Retinal pigment epithelial cell (primary cell): Measurements from ENCODE around the gene DTHD1.

Experiments used
- DNase-seq: peaks from one replicate; pipeline ENCODE4 v3.0.0-alpha.2; 2010; ENCODE audit warnings: low read depth
- H3K4me3 ChIP-seq: 2 replicates; pipeline ENCODE4 v1.5.1; 2011; ENCODE audit warnings: mild to moderate bottlenecking, low read length, control low read depth, moderate library complexity
- CTCF ChIP-seq: conservative IDR thresholded peaks from 2 replicates; pipeline ENCODE4 v1.5.1; 2011; ENCODE audit warnings: low read depth, low read length, control low read depth, inconsistent platforms

DTHD1 gene

GRCh38 chr4:36353998-36354397 is 72.6 kb downstream of the DTHD1 start:
- H3K4me3 ChIP-seq: no peak overlapping the region
- DNase-seq: no peak
- no peak for TF ChIP-seq CTCF

- TF ChIP-seq CTCF: no peak
- H3K4me3 ChIP-seq: no peak overlapping the region
- DNase-seq: no peak
Measured at GRCh38 chr4:36358173-36358572, 76.8 kb downstream of the DTHD1 start.

GRCh38 chr4:36360755-36361154 is 79.3 kb downstream of the DTHD1 start:
- no peak overlapping the region for H3K4me3 ChIP-seq
- DNase-seq: no peak
- TF ChIP-seq CTCF: no peak

- H3K4me3 ChIP-seq: no peak overlapping the region
- no peak for TF ChIP-seq CTCF
- no peak for DNase-seq
Measured at GRCh38 chr4:36363024-36363423, 81.6 kb downstream of the DTHD1 start.

- H3K4me3 ChIP-seq: no peak overlapping the region
- DNase-seq: no peak
- no peak for TF ChIP-seq CTCF
Measured at GRCh38 chr4:36374836-36375511, 93.6 kb downstream of the DTHD1 start.

- DNase-seq: no peak
- TF ChIP-seq CTCF: no peak
- H3K4me3 ChIP-seq: no peak overlapping the region
Measured at GRCh38 chr4:36385951-36386571, 104.6 kb downstream of the DTHD1 start.

GRCh38 chr4:36386691-36387090 is 105.3 kb downstream of the DTHD1 start:
- H3K4me3 ChIP-seq: no peak overlapping the region
- no peak for DNase-seq
- TF ChIP-seq CTCF: no peak
